IPS-11a (cell line): ENCODE data around the gene ZNF714.
A peak's percentile ranks its signal among the peaks of the same experiment; 100 is the strongest.

Source experiments
- H3K4me3 ChIP-seq: one replicate; pipeline ENCODE4 v1.5.1; 2013; ENCODE audit warnings: low read depth, low read length, control low read depth

Gene ZNF714

DNA sequence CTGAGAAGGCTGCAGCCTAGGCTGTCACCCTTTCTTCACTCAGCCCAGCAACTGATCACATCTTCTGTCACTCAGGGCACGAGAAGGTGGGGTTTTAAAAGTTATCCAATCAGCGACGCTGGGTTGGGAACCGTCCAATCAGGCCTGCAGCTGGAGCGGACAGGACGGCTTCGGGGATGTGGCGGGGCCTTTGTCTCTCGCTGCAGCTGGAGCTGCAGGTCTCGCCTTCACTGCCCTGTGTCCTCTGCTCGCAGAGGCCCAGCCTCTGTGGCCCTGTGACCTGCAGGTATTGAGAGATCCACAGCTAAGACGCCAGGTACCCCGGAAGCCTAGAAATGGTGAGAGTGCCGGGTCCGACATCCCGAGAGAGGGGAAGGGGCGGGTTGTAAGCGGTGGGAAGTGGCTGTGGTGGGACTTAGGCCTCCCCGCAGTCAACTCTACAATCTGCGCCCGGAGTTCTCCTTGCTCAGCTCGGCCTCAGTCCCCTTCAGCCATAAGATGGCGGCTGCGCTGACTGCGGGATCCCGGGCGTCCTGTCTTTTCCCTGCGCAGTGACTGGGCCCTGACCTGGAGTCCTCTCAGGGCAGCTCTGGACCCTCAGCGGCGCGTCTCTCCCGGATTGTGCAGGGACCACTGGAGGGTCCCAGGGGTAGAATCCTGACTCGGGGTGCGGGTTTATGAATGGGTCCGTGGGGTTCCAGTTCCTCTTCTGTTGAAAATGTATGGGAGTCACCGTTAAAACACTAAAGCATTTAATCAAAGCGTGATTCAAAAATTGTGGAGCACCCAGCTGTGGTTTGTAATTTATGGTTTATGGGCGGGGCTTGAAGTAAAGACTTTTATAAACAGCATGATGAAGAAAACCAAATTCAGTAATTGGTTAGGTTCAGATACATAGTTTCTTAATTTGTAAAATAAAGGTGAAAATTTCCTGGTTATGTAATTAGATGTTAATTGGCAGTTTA is at the start of gene ZNF714:
Gene ZNF714 (plus strand): TSS at position 193 of the 965 bp plus-strand sequence. CDS start 16,066 bp downstream, outside the sequence.
- H3K4me3 ChIP-seq = peak within 1 kb of the TSS; percentile 96

DNA sequence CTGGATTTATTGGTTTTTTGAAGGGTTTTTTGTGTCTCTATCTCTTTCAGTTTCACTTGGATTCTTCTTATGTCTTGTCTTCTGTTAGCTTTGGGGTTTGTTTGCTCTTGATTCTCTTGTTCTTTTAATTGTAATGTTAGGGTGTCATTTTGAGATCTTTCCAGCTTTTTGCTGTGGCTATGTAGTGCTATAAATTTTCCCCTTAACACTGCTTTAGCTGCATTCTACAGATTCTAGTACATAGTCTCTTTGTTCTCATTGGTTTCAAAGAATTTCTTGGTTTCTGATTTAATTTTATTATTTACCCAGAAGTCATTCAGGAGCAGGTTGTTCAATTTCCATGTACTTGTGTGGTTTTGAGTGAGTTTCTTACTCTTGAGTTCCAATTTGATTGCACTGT is 37.0 kb upstream of the ZNF714 start:
- no peak overlapping the region for H3K4me3 ChIP-seq

DNA sequence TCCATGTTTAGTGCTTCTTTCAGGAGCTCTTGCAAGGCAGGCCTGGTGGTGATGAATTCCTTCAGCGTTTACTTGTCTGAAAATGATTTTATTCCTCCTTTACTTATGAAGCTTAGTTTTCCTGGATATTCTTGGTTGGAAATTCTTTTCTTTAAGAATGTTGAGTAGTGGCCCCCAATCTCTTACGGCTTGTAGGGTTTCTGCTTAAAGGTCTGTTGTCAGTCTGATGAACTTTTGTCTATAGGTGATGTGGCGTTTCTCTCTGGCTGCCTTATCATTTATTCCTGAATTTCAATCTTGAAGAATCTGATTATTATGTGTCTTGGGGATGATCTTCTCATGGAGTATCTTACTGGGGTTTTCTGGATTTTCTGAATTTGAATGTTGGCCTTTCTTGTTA is 35.5 kb upstream of the ZNF714 start:
- H3K4me3 ChIP-seq = no peak overlapping the region

DNA sequence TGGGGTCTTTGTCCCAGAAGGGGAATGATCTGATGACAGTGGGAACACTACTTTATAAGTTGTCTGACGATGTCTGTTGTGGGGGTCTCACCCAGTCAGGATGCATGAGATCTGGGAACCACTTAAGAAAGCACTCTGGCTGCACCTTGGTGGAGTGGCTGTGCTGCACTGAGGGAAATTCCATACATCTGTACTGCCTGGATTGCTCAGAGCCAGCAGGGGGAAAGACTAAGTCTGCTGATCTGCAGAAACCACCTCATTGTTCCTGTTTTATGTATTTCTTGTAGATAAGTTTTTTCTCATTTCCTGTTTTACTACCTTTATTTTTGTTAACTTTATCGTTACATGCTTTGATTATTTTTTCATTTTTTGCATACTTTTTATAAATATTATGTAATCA is 34.3 kb upstream of the ZNF714 start:
- no peak overlapping the region for H3K4me3 ChIP-seq

DNA sequence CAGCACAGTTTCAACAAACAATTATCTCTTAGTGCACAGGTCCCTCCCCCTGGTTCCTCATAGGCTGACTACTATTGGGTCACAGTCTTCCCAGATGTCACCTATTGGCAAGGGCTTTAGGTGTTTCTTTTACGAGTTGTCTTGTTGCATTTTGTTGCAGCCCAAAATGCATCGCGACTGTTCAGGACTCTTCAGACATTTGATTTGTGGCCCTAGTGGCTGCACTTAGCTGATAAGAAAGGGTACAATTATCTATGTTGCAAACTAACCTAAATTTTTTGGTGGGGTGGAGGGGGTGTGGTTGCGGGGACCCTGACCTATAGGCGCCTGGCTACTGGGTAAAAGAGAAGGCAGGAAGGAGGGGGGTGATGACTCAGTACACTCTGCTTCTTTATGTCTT is 29.1 kb upstream of the ZNF714 start:
- no peak overlapping the region for H3K4me3 ChIP-seq

DNA sequence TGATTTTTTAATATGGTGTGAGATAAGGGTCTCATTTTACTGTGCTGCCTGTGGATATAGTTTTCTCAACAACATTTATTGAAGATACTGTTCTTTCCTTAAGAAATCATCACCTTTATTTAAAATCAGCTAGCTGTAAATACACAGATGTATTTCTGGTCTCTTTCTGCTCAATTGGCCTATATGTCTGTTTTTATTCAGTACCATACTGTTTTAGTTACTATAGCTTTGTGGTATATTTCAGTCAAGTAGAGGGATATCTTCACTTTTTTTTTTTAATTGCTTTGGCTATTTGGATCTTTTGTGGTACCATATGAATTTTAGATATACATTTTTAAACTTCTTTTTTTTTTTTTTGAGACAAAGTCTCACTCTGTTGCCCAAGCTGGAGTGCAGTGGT is 16.7 kb upstream of the ZNF714 start:
- H3K4me3 ChIP-seq = no peak overlapping the region

DNA sequence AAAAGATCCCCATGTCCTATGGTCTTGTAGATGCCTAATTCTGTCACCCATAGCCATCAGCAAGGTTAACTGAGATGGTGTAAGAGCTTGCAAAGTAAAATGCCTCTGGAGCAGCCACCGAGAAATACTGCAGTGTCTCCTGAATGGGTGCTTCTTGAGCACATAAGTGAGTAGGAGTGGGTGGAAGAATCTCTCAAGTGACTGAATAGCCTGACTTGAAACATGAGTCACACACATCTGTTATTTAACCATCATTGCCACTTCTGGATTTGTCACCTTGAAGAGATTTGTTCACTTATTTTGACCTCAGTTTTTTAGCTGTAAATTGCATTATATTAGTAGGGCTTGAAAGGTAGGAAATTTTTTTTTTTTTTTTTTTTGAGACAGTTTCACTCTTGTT is 2.3 kb downstream of the ZNF714 start:
- no peak overlapping the region for H3K4me3 ChIP-seq

DNA sequence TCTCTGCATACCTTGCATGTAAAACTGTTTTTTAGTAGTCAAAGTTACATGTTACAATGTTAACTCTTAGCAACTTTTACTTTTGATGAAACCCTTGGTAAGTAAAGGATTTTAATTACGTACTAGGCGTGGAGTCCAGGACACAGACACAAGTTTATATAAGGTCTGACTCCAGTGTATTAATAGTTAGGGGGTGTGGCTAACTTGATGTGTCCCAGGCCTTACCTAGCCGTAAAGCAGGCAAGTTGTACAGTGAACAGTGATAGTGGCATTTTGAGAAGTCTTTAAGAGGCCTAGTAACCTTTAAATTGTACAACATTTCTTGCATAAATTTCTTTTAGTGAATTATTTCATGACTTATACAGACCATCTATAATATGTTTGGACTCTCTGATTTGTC is 5.9 kb downstream of the ZNF714 start:
- H3K4me3 ChIP-seq = no peak overlapping the region

DNA sequence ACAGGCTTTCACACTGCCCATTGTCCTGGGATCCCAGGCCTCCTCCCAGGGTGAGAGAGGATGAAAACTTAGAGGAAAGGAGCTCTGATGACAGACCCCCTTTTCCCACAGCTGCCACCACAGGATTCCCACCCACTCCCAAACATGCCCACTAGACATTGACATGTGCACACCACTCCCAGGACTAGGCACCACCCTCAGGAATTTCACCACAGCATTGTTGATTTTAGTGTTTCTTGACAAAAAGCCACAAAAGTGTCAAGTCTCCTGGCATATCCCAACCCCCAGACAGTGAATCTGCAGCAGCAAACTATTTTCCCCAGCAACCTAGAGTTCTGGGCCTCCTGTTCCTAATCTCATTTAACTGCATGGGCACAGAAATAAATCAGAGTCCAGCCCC is 10.1 kb downstream of the ZNF714 start:
- H3K4me3 ChIP-seq = no peak overlapping the region

DNA sequence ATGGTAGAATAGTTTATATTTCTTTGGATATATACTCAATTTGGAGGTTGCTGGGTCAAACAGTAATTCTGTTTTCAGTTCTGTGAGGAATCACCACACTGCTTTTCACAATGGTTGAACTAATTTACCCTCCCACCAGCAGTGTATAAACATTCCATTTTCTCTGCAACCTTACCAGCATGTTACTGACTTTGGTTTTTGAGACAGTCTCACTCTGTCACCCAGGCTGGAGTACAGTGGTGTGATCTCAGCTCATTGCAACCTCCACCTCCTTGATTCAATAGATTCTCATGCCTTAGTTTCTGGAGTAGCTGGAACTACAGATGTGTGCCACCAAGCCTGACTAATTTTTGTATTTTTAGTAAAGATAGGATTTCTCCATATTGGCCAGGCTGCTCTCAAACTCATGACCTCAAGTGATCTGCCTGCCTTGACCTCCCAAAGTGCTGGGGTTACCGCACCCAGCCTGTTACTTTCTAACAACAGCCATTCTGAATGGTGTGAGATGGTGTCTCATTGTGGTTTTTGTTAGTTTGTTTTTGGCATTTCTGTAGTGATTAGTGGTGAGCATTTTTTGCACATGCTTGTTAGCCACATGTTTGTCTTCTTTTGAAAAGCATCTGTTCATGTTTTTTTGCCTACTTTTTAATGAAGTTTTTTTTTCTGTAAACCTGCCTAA is 12.5 kb downstream of the ZNF714 start:
- H3K4me3 ChIP-seq = no peak overlapping the region

DNA sequence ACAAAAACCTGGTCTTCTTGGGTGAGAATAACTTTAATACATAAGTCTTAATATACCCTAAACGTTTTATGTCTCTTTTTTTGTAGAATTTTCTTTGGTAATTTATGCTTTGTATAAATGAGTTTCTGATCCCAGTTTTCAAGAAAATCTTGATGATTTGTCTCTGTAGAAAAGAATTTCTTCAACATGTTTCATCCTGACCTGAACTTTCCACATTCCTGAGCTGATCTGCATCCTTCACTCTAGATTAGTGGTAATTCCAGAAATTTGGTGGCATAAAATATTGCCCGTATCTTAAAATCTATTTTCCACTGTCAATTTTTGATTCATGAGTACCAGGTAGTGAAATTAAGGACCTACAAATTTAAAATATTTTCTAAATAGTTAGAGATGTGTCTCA is 16.3 kb downstream of the ZNF714 start:
- H3K4me3 ChIP-seq = no peak overlapping the region

DNA sequence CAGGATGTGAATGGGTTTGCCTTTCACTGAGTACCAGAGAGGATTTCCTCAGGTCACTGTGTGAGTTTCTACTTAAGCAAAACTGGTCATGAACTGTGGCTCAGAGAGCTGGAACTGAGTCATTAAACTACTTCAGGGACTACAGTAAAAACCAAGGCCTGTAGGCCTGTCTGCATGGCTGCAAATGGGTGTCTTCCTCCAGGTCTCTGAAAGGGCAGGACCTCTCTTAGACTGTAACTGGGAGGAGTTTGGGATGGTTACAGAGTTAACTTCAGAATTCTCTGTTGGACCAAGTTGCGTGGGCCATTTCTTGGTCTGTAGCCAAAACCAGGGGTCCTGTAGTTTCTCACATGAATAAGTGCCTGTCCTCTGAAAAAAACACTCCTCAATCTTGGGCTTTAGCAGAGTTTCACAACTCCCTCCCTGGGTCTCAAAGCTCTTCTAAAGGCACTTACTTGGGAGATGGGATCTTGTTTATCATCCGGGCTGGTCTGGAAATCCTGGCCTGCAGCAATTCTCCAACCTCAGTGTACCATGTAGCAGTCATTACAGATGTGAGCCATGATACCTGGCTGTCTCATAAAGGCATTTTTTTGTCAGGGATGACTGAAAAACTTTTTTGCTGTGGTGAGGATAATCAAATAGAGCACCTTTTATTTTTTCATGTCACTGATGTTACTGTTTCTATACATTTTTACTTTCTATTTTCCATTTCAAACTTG is 19.7 kb downstream of the ZNF714 start:
- no peak overlapping the region for H3K4me3 ChIP-seq

DNA sequence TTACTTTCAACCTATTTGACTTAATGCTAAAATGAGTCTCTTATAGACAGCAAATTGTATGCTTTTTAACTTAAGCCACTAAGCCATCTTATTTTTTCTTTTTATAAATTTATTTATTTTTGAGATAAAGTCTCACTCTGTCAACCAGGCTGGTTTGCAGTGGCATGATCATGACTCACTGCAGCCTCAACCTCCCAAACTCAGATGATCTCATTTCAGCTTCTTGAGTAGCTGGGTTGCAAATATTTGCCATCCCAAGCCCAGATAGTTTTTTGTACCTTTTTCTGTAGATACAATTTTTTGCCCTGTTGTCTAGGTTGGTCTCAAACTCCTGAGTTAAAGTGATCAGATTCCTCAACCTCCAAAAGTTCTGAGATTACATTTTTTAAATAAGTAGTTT is 27.1 kb downstream of the ZNF714 start:
- no peak overlapping the region for H3K4me3 ChIP-seq

DNA sequence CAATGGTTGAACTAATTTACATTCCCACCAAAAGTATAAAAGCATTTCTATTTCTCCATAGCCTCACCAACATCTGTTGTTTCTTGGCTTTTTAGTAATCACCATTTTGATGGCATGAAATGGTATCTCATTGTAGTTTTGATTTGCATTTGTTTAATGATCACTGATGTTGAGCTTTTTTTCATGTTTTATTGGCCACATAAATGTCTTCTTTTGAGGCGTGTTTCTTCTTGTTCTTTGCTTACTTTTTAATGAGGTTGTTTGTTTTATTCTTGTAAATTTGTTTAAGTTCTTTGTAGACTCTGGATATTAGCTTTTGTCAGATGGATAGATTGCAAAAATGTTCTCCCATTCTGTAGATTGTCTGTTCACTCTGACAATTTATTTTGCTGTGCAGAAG is 28.2 kb downstream of the ZNF714 start:
- H3K4me3 ChIP-seq = no peak overlapping the region

DNA sequence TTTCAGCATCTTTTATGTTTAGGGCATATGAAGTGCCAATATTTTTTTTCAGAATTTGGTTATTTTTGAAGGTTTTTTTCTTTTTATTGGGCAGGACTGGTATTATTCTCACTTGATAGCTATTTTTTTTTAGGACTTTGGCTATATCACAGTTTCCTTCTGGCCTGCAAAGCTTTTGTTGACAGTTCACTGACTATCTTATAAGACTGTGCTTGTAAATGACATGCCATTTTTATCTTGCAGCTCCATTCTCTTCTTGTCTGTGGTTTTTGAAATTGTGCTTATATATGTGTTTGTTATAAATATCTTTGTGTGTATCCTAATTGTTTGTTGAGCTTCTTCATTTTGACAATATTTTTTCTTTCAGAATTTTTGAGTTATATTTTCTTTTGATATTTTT is 33.4 kb downstream of the ZNF714 start:
- no peak overlapping the region for H3K4me3 ChIP-seq

DNA sequence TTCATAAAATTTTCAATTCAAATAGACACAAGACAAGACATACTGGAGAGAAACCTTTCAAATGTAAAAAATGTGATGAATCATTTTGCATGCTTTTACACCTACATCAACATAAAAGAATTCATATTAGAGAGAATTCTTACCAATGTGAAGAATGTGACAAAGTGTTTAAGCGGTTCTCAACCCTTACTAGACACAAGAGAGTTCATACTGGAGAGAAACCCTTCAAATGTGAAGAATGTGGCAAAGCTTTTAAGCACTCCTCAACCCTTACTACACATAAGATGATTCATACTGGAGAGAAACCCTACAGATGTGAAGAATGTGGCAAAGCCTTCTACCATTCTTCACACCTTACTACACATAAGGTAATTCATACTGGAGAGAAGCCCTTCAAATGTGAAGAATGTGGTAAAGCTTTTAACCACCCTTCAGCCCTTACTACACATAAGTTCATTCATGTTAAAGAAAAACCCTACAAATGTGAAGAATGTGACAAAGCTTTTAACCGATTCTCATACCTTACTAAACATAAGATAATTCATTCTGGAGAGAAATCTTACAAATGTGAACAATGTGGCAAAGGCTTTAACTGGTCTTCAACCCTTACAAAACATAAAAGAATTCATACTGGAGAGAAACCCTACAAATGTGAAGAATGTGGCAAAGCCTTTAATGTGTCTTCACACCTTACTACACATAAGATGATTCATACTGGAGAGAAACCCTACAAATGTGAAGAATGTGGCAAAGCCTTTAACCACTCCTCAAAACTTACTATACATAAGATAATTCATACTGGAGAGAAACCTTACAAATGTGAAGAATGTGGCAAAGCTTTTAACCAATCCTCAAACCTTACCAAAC is 35.3 kb downstream of the ZNF714 start:
- no peak overlapping the region for H3K4me3 ChIP-seq

DNA sequence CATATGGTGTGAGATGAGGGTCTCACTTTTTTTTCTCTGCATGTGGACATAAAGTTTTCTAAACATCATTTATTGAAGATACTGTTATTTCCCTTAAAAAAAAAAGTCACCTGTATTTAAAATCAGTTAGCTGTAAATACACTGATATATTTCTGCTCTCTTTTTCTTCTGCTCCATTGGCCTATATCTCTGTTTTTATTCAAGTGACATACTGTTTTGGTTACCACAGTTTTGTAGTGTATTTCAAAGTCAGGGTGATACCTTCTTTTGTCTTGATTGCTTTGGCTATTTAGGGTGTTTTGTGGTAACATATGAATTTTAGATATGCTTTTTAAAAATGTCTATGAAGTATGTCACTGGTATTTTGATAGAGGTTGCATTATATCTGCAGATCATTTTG is 44.1 kb downstream of the ZNF714 start:
- no peak overlapping the region for H3K4me3 ChIP-seq

DNA sequence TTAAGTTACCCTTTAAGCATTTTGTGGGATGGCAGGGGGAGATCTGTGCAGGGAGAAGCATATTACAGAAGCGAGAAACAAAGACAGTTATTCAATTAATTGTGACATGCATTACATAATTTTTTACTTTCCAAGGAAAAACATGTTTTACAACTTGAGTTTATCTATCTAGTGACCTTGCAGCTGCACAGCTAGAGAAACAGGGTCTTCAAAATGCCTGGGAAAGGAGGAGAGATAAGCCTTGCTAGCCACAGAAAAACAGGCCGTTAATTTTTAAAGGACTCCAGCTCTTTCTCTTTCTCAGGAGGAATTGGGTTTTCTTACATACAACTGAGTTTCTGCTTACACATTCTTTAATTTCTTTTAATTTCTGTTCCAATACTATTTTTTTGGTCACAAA is 45.0 kb downstream of the ZNF714 start:
- no peak overlapping the region for H3K4me3 ChIP-seq

DNA sequence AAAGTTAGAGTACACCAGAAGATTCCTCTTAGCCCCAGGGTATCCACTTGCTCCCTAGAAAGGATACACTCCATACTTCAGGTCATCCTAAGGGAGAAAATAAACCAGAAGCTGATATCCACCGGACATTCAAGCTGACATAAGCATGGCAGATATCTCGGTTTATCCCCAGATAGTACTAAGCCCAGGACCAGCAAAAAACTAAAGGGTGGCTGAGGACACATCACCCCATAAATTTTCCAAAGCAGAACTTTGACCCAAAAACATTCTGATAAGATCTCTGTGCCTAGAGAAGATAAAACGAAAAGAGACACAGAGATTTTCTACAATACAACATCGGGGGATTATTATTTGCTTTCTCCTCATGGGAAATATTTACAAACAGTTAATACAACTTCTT is 45.9 kb downstream of the ZNF714 start:
- no peak overlapping the region for H3K4me3 ChIP-seq

DNA sequence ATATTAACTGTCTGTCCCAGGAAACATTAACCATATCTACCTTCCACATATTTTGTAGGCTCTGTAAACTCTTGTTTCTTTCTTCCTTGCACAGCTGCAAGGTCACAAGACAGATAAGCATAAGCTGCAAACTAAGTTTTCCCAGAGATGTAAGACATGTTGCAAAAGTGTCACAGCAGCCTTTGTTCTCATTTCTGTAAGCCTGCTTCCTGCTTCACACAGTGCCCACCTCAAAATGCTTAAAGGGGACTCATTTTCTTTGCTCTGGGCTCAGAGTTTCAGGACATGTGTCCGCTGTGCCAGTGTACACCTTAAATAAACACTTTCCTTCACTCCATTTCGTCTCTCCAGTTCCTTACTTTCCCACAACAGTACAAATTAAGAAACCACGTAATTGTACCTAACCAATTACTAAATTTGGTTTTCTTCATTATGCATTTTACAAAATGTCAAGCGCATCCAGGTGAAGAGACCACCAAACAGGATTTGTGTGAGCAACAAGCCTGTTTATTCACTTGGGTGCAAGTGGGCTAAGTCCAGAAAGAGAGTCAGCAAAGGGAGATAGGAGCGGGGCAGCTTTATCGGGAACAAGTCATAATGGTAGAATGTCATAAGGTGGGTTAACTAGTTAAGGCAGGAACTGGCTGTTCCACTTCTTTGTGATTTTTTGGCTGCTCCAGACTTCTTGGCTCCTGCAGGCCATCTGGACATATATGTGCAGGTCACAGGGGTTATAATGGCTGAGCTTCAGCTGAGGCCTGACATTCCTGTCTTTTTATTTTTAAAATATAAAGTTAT is 47.1 kb downstream of the ZNF714 start:
- no peak overlapping the region for H3K4me3 ChIP-seq
